Hematopoietic multipotent progenitor cell treated with erythropoietin and hydrocortisone succinate and interleukin-3 and kit ligand, for 17 days (in vitro differentiated cells): ENCODE data around the gene SIL1.
"Not testable (repeated sequence)": the region's sequence is repeated elsewhere in the genome, so short reads cannot be mapped to it uniquely, and the experiment has no call there.

Experiments used
- DNase-seq: peaks from one replicate; pipeline ENCODE4 v3.0.0-alpha.2; 2015; ENCODE audit warnings: low spot score

Gene SIL1

DNA sequence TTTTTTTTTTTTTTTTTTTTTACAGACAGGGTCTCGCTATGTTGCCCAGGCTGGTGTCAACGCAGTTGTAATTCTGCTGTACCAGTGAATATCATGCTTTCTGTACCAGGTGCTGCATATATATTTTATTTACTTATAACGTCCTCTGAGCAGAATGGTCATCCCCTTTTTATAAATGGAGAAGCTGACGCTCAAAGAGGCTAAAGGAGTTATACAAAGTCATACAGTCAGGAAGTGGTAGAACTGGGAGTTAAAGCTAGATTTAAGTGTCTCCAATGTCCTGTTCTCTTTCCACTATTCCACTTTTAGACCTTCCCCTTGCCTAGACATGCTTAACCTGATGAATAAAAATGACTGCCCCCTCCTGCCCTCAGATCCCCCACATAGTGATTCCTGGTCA, 1.2 kb upstream of the SIL1 start:
- DNase-seq = no peak

DNA sequence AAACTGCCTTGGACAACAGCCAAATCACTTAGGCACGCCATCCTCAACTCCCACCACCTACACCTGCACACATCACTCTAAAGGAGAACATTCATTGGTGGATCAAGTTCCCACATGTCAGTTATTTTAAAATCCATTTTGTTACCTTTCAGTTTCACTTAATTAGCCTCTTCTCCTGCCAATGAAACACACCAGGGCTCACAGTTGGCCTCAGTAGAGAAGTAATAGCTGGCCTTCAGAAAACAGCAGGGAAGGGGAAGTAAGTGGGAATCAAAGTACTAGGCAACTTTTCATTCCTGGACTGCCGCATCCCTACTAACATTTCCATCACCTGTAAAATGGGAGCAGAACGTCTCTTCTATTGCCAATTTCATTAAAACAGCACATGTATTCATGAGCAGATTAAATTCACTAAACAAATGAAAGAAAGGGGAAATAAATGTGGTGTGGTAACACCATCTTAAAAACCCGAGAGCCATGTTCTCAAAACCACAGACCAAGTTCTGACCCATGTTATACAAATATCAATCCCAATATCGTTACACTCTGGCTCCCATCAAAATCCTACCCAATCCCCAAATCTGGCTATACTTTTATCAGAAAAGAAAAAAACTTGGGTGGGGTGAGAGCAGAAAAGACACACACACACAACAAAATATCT, 1.7 kb downstream of the SIL1 start:
- no peak for DNase-seq

DNA sequence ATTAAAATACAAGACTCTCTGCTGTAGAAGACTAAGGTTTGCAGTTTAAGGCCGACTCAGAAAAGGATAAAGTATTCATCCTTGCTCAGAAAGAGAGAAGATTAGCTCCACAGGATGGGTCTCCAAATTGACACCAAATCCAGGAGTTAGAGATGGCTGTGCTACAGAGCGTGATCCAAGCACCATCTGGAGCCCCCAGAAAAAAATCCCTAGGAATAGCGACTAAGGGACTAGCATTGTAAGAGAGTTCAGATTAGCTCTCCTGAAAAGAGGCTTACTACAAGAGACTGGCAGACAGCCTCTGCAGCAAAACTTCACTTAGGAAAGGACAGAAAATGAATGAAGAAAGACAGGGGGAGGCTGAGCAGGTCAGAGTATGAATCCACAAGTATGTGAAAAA, 3.7 kb downstream of the SIL1 start:
- no peak for DNase-seq

DNA sequence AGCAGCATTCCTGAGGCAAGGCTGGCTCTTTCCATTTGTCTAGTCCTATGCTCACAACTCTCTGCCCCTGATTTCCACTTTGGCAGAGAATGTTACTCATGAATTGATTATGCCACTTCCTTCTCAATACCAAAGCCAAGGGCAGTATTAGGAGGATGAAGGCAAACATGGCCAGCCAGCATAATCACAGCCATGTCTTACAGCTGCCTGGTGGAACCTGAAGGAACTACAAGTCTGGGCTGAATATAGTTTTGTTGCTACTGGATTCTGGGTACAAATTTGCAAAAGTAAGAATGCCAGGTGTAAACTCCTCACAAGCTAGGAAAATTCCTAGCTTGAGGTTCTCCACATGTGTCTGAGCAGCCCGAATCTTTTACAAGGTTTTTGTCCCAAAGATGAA, 4.2 kb downstream of the SIL1 start:
- no peak for DNase-seq

GRCh38 chr5:139192906-139193305, 5.3 kb downstream of the SIL1 start:
- not testable (repeated sequence) for DNase-seq

- DNase-seq = not testable (repeated sequence)
Observed at GRCh38 chr5:139191954-139192353, 6.2 kb downstream of the SIL1 start.

DNA sequence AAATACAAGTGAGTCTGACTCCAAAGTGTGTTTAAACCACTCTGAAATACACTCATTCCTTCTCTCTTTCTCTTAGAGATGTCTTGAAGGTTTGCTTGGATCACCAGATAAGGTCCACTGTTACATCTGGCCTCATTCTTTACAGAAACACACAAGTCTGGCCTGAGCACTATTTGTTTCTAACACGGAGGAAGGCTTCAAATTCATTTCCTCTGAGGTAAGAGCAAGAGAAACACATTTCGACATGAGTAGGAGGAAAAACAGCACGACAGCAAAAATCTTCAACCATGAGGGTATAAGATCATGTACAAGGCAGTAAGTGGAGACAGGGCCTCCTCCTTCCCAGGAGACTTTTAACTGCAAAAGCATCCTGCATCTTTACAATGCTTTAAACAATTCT, 8.0 kb downstream of the SIL1 start:
- DNase-seq = no peak

DNA sequence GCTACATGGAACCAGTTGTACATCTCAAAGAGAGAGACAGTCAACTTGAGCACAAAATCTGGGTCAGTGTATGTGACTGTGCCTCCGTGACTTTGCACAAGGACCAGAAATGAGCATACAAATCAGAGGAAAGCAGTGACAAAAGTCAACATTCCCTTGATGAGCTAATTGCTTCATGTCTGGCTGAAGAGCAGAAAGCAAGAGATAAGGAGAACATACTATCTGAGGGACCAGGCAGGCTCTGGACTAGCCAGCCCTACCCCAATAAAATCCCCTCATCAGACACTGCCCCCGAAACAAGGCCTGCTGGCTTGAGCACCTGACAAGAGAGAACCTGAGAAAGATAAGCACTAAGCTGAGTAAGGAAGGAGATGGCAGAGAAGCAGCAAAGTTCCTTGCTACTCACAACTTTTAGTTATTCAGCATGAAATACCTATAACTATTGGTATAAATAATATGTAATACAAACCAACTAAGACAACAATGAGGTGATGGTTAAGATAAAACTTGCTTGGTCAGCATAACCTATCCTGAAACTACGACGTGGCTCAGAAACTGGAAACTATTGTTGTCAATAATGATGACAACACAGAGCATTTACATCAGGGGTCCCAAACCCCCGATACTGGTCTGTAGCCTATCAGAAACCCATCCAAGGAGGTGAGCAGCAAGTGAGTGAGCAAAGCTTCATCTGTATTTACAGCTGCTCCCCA, 9.5 kb downstream of the SIL1 start:
- peak; percentile 23 for DNase-seq

GRCh38 chr5:139186752-139187326, 11.3 kb downstream of the SIL1 start:
- no peak for DNase-seq

- no peak for DNase-seq
Observed at GRCh38 chr5:139186261-139186660, 11.9 kb downstream of the SIL1 start.

DNA sequence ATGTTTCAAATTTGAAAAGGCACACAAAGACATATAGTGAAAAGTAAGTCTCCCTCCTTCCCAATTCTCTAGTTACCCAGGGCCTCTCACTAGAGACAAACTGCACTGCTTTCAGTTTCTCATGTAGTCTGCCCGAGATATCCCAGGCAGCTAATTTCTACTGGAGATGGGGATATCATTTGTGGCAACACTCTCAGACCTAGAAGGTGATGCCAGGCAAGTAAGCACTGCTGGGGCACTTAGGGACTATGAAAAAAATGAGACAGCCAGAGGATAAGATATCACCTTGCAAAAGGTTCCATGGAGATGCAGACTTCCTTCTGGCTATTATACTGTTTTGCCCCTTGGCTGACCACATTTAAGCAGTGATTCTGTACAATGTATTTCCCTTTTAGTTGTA, 12.6 kb downstream of the SIL1 start:
- DNase-seq = no peak

GRCh38 chr5:139183502-139183901, 14.7 kb downstream of the SIL1 start:
- no peak for DNase-seq

DNA sequence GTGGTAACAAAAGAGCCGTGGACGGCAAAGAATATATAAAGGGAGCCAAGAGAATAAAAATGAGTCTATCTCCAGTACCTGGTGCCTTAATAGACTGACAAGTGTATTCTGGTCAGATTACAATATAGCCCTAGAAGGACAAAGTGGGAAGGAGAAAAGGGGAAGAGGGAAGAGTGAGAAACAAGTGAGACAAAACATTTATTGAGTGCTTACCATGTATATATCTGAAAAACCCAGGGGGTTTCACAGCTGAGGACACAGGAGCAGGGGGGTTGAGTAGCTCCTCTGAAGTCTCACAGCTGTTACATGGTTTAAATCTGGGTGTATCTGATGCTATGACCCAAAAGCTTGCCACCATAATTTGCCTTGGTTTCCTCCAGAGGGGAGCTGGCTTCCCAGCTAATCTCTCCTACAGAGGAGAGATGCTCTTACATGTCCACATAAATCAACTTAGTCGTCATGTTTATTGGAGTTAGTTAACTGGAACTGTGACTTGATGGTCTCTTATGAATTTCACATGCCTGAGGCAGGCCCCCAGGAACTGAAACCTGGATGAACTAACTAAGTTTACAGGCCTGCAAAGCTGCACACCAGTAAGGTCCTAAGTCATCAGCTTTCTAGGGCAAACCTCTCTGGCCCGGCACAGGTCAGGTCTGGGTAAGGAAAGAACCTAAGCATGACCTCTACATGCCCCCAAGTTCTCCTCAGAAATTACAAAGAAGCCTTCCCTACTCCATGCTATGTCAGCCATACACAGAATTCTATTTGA, 15.5 kb downstream of the SIL1 start:
- DNase-seq = no peak

GRCh38 chr5:139181835-139182452, 16.2 kb downstream of the SIL1 start:
- no peak for DNase-seq

DNA sequence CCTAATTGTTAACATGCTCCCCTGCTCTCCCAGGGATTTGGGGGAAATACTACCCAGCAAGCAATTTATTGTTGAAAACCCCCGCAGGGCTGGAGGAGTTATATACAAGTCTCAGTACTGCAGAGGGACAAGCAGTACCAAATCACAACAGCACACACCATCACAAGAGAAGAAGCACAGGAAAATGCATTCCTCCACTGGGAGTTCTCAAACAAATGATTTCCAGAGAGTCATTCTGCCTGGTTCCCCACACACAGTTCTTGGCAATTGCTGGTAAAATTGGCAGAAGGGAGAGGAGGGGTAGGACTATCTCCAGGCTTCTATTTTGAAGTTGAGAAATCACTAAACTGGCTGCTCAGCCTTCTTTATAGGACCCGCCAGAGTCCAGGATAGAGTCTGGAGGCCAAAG, 16.8 kb downstream of the SIL1 start:
- no peak for DNase-seq

DNA sequence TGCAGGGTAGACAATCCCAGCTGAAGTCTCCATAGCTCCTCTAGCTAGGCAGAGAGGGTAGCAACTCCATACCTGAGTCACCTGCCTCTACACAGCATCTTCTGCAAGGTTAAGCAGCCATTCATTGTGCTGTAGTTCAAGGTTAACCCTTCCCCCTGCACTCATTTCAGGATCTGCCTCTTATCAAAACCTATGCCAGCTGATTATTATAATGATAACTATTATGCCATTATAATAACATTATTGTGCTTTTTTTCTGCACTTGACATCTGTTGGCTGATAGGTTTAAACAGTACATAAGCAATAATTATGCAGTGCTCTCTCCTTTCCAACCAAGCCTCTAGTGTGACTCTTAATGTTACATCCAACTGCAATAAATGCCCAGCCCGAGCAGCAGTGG, 17.3 kb downstream of the SIL1 start:
- DNase-seq = no peak

GRCh38 chr5:139179778-139180513, 18.2 kb downstream of the SIL1 start:
- not testable (repeated sequence) for DNase-seq

- DNase-seq = peak; percentile 80
Observed at GRCh38 chr5:139178935-139179334, 19.2 kb downstream of the SIL1 start.

GRCh38 chr5:139178589-139178917, 19.6 kb downstream of the SIL1 start:
- peak; percentile 13 for DNase-seq

DNA sequence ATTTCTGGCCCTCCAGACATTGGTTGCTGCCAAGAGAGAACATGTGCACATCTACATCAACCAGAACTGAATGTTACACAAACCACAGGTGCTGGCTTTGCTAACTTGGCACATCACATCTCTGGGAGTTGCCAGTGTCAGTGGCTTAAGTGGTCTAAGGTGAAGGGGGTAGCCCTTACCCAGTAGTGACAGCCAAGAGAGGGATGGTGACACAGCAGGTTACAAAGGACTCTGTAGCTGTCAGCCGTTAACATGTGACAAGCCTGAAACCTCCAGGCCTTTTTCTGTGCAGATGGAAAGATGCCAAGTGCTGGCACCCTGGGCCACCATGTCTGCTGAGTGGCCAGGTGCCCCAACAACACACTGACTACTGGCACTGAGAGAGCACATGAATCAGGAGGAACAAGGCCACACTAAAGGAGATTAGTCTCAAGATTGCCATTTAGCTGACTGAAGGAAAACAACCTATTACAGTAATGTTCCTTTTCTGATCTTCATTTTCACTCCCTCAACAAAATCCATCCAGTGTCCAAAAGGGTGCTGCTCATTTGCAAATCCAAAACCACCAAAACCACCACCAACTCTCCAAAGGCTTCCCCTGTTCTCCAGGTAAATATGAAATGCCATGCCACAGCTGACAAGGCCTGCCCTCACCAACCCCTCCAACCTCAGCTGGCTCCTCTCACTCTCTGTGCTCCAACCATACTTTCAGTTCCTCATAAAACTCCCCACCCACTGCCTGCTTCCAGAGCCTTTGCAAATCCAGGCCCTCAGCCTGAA, 20.2 kb downstream of the SIL1 start:
- peak; percentile 70 for DNase-seq

DNA sequence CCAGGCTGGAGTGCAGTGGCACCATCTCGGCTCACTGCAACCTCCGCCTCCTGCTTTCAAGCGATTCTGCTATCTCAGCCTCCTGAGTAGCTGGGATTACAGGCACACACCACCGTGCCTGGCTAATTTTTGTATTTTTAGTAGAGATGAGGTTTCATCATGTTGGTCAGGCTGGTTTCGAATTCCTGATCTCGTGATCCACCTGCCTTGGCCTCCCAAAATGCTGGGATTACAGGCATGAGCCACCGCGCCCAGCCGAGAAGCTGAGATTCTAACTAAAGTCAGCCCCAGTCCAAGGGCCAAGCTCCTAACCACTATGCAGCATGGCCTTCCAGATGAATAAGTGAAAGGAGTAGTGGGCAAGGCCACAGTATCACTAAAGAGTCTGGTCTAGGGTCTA, 20.9 kb downstream of the SIL1 start:
- DNase-seq = not testable (repeated sequence)
